KOPT-K1 (cell line): Measurements from ENCODE around the gene PRRG1.
"Not testable (repeated sequence)": the region's sequence is repeated elsewhere in the genome, so short reads cannot be mapped to it uniquely, and the experiment has no call there.

Experiments
- H3K27ac ChIP-seq: fragments of 200-600 bp; sonication (generic); 2 replicates; pipeline ENCODE4 v1.5.1; 2016; ENCODE audit warnings: antibody characterized with exemption, mild to moderate bottlenecking, low read depth, low read length; ENCODE audit not compliant: poor library complexity, severe bottlenecking
- H3K36me3 ChIP-seq: fragments of 200-600 bp; sonication (generic); 2 replicates; pipeline ENCODE4 v1.5.1; 2017; ENCODE audit warnings: antibody characterized with exemption, mild to moderate bottlenecking, low read length, moderate library complexity; ENCODE audit not compliant: insufficient read depth
- H3K9me3 ChIP-seq: fragments of 200-600 bp; sonication (generic); 2 replicates; pipeline ENCODE4 v1.5.1; 2017; ENCODE audit warnings: antibody characterized with exemption, low read length, mild to moderate bottlenecking; ENCODE audit not compliant: insufficient read depth, poor library complexity, severe bottlenecking

PRRG1 gene

GRCh38 chrX:37474478-37474877 lies 125.3 kb downstream of the PRRG1 start:
- Histone ChIP-seq H3K9me3 (no peaks in the 10 kb centered on the region), H3K36me3 (no peaks in the 10 kb centered on the region), H3K27ac (no peak overlapping the region)

GRCh38 chrX:37476571-37477170 lies 127.5 kb downstream of the PRRG1 start:
- H3K36me3 ChIP-seq, result no peaks in the 10 kb centered on the region
- no peak overlapping the region for H3K27ac ChIP-seq
- no peaks in the 10 kb centered on the region for H3K9me3 ChIP-seq

- not testable (repeated sequence) for H3K36me3 ChIP-seq, H3K9me3 ChIP-seq
Measured at GRCh38 chrX:37484335-37484734, 135.2 kb downstream of the PRRG1 start.

DNA sequence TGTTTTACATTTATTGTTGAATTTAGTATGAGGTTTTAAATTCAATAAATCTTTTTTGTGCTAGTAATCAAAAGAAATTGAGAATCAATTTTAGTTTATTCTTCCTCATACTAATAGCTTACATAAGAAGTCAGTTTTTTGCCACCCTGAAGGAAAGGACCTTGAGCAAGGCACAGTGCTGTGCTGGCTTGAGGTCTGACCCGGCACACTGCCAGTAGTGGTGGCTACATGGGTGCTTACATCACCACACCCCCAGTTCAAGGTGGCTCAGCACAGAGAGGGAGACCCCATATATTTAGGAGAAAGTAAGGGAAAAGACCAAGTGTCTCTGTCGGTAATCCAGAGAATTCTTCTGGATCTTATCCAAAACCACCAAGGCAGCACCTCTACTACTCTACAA lies 136.3 kb downstream of the PRRG1 start:
- Histone ChIP-seq H3K27ac (no peak overlapping the region), H3K9me3 (no peaks in the 10 kb centered on the region), H3K36me3 (no peaks in the 10 kb centered on the region)

More at GRCh38 chrX:37484335-37484734, 135.2 kb downstream of the PRRG1 start:
- H3K27ac ChIP-seq, result not testable (repeated sequence)

- H3K27ac ChIP-seq, result no peak overlapping the region
Measured at GRCh38 chrX:37487271-37487670, 138.1 kb downstream of the PRRG1 start.

GRCh38 chrX:37488323-37488722 lies 139.2 kb downstream of the PRRG1 start:
- no peaks in the 10 kb centered on the region for H3K36me3 ChIP-seq
- H3K27ac ChIP-seq, result no peak overlapping the region
- no peaks in the 10 kb centered on the region for H3K9me3 ChIP-seq

More at GRCh38 chrX:37487271-37487670, 138.1 kb downstream of the PRRG1 start:
- Histone ChIP-seq H3K36me3 (no peaks in the 10 kb centered on the region), H3K9me3 (no peaks in the 10 kb centered on the region)

GRCh38 chrX:37491686-37492085 lies 142.5 kb downstream of the PRRG1 start:
- Histone ChIP-seq H3K36me3 (no peaks in the 10 kb centered on the region), H3K9me3 (no peaks in the 10 kb centered on the region), H3K27ac (no peak overlapping the region)

- H3K9me3 ChIP-seq, H3K27ac ChIP-seq, H3K36me3 ChIP-seq: not testable (repeated sequence)
Measured at GRCh38 chrX:37495760-37496159, 146.6 kb downstream of the PRRG1 start.

DNA sequence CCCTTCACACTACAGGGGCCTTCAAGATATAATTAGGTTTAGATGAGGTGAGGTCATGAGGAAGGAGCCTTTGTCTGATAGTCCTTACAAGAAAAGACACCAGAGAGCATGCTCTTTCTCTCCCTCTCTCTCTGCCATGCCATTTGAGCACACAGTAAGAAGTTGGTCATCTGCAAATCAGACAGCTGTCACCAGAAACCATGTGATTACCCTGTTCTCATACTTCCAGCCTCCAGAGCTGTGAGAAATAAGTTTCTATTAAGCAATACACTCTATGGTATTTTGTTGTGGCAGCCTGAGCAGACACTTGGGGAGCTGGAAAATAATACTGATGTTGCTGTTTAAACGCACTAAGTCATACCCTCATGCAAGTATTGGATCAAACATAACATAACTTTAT lies 148.0 kb downstream of the PRRG1 start:
- H3K36me3 ChIP-seq, H3K9me3 ChIP-seq, H3K27ac ChIP-seq: not testable (repeated sequence)

DNA sequence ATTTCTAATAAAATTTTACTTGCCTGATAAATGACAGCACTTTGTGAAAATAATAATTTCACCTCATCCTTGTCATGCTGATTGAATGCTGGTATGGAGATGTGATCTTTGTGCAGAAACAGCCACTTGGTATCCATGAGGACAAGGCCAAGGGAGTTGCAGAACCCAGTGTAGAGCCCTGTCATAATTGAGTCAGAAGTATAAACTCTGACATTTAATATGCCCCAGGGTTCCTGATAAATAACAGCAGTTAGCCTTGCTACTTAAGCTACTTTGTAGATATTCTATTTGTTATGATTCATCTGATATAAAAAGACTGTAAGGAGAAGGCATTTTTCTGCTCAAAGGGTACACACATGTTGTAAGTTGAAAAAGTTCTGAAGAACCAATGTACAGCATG lies 149.2 kb downstream of the PRRG1 start:
- H3K9me3 ChIP-seq, H3K27ac ChIP-seq, H3K36me3 ChIP-seq: not testable (repeated sequence)

GRCh38 chrX:37499649-37500048 lies 150.5 kb downstream of the PRRG1 start:
- not testable (repeated sequence) for H3K9me3 ChIP-seq, H3K27ac ChIP-seq, H3K36me3 ChIP-seq

DNA sequence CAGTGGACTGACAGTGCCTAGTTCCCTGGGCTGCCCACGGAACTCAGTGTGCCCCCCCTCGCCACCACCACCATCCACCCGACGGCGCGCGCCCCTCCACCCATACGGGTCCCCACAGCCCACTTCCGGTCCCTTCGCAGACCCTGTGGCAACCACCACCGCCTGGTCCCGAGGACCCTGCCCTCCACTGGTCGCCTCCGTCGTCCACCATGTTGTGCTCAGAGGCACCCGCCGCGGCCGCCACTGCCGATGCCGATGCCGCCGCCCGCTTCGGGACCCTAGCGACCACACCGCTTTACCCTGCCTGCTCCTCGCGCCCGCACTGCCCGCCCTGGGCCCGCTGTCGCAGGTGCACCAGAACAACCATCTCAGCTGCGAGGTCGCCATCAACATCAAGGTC lies 155.8 kb downstream of the PRRG1 start:
- Histone ChIP-seq H3K27ac (no peak overlapping the region), H3K36me3 (no peaks in the 10 kb centered on the region), H3K9me3 (no peaks in the 10 kb centered on the region)
